Spinal cord (tissue), 10 donors: ENCODE data around the gene BCL7C. TPM values are rescaled to one million over a fixed set of nuclear protein-coding genes. Genes with fewer than 3 reads are reported as not detected.
"Not testable (repeated sequence)": the region's sequence is repeated elsewhere in the genome, so short reads cannot be mapped to it uniquely, and the experiment has no call there.

Experiments
- DNase-seq, 6 donors: peaks; one replicate each; pipeline versions ENCODE4 v3.0.0 to v3.0.0-alpha.2; 2013 to 2015; ENCODE audit warnings: low spot score in 6 of 6, low read depth in 4 of 6
- H3K27ac ChIP-seq: one replicate; pipeline ENCODE4 v1.5.1; 2013; ENCODE audit warnings: low read depth, low read length, control low read depth
- H3K27me3 ChIP-seq: one replicate; pipeline ENCODE4 v1.6.1; 2013; ENCODE audit warnings: low read length; ENCODE audit not compliant: control insufficient read depth, insufficient read depth
- H3K36me3 ChIP-seq: one replicate; pipeline ENCODE4 v1.6.1; 2013; ENCODE audit warnings: low read length; ENCODE audit not compliant: control insufficient read depth, insufficient read depth
- H3K4me1 ChIP-seq: one replicate; pipeline ENCODE4 v1.6.1; 2013; ENCODE audit warnings: low read length; ENCODE audit not compliant: control insufficient read depth, insufficient read depth
- H3K4me3 ChIP-seq: one replicate; pipeline ENCODE4 v1.5.1; 2013; ENCODE audit warnings: low read depth, low read length, control low read depth
- H3K9me3 ChIP-seq: one replicate; pipeline ENCODE4 v1.6.1; 2013; ENCODE audit warnings: low read length; ENCODE audit not compliant: control insufficient read depth, insufficient read depth
- WGBS: methylation state at CpG from one replicate; pipeline ENCODE4 v1.1.5; 2013; ENCODE audit warnings: missing lambda C conversion rate; ENCODE audit not compliant: insufficient coverage; 5-methylcytosine and 5-hydroxymethylcytosine counted together
- long read RNA-seq, 4 donors: transcript quantifications; one replicate each; lab custom pipeline, GENCODE V29; 2026
- polyA plus RNA-seq, 2 donors: library from polyadenylated mRNA; unstranded; fragments of 120-200 nt; gene quantifications; one replicate each; pipeline ENCODE4 v1.2.1, GENCODE V29; 2013; ENCODE audit not compliant: insufficient read length in 2 of 2
- total RNA-seq, 2 donors: library from RNA; depleted of rRNA in 1 of 2; stranded (reverse); fragments of 120-200 nt in 1 of 2; fragments of >200 nt in 1 of 2; gene quantifications; one replicate each; pipeline versions ENCODE4 v1.2.3 to v1.2.4, GENCODE V29; 2013 to 2014
- donor health status: healthy.

The BCL7C gene
- total RNA-seq, result 10 to 100 TPM; 27.0 to 71.7 TPM
- 10 to 100 TPM; 39.7 to 48.2 TPM for polyA plus RNA-seq
- long read RNA-seq, donor 1, transcript BCL7C-201 (6 exons, 1,740 nt), result major isoform, 28 of 40 reads
- long read RNA-seq, donor 1, partial matches to known transcripts, result 6 of 40 reads
- long read RNA-seq, donor 1, other reads (novel, unspliced or antisense), result 0 of 40 reads
- long read RNA-seq, donor 2, transcript BCL7C-201 (6 exons, 1,740 nt), result major isoform, 19 of 36 reads
- long read RNA-seq, donor 2, partial matches to known transcripts, result 15 of 36 reads
- long read RNA-seq, donor 2, other reads (novel, unspliced or antisense), result 0 of 36 reads
- long read RNA-seq, donor 3, transcript BCL7C-201 (6 exons, 1,740 nt), result major isoform, 27 of 43 reads
- long read RNA-seq, donor 3, partial matches to known transcripts, result 10 of 43 reads
- long read RNA-seq, donor 3, other reads (novel, unspliced or antisense), result 0 of 43 reads
- long read RNA-seq, donor 4, transcript BCL7C-203 (6 exons, 1,603 nt), result minor isoform, 7 of 164 reads
- long read RNA-seq, donor 4, transcript BCL7C-201 (6 exons, 1,740 nt), result major isoform, 103 of 164 reads
- long read RNA-seq, donor 4, partial matches to known transcripts, result 54 of 164 reads
- long read RNA-seq, donor 4, other reads (novel, unspliced or antisense), result 0 of 164 reads

DNA sequence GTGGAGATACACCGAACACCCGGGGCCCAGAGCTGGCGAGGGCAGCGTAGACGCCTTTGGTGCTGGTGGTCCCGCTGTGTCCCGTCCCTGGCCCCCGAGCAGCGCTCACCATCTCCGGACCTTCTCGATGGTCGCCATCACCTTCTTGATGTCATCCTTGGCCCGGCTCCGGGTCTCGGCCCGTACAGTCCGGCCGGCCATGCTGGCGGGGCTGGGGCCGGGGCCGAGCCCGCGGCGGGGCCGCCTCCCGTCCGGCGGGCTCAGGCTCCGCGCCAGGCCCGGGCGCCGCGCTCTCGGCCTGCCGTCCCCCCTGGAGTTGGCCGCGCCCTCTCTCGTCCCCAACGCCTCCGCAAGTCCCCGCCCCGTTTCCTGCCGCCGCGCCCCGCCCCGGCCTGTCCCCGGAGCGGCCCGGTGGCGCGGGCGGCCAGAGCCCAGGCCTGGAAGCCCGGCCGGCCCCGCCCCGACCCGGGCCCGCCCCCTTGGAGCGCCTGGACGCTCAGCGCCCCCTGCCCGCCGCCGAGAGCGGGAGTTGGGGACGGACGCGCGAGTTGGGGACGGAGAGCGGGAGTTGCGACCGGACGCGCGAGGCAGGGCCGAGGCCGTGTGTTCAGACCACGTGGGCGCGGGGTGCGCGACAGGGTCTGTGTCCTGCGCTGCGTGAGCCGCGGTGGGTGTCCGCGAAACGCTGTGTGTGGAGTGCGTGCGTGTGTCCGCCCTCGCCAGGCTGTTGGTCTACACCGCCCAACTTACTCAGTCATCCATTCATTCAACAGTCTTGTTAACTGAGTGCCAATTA lies at the start of gene BCL7C:
Gene BCL7C, minus strand, starts transcription at position 334 of the 796 bp plus-strand sequence. Its CDS starts 133 bp downstream, at position 201.
- whole genome bisulfite sequencing, result 0% methylated on average over 92 of the region's 97 CpGs

DNA sequence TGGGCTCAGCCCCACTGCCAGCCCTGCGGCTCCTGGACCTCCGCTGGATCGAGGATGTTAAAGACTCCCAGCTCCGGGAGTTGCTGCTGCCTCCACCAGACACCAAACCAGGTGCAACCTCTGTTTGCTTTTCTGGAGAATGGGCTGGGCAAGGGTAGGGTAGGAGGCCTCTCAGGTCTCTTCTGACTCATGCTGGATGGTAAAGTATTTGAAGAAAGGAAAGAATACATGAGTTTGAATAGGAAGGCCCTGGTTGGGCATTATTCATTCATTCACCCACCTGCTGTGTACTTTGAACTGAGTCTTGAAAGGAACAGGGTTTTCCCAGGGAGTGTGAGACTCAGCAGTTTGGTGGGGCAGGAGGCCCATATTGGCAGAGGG lies 48.5 kb upstream of the BCL7C start:
- Histone ChIP-seq H3K9me3 (no peaks in the 10 kb centered on the region), H3K4me3 (no peak overlapping the region), H3K36me3 (peaks cover 80% of the 10 kb centered on the region), H3K27ac (no peak overlapping the region), H3K4me1 (peaks cover 13% of the 10 kb centered on the region), H3K27me3 (no peaks in the 10 kb centered on the region)
- DNase-seq, result no peak
- 88% methylated on average over 3 of the region's 4 CpGs for WGBS

More for the DNA sequence above, at the start of gene BCL7C:
- Histone ChIP-seq H3K4me3 (peak within 1 kb of the TSS; percentile 80), H3K27me3 (no peaks in the 10 kb centered on the region), H3K4me1 (peaks cover 37% of the 10 kb centered on the region), H3K27ac (peak within 1 kb of the TSS; percentile 93), H3K9me3 (no peaks in the 10 kb centered on the region), H3K36me3 (peaks cover 36% of the 10 kb centered on the region)
- DNase-seq, result peak in 4 of 6 donors; percentile 59 to 95 (median 84)

DNA sequence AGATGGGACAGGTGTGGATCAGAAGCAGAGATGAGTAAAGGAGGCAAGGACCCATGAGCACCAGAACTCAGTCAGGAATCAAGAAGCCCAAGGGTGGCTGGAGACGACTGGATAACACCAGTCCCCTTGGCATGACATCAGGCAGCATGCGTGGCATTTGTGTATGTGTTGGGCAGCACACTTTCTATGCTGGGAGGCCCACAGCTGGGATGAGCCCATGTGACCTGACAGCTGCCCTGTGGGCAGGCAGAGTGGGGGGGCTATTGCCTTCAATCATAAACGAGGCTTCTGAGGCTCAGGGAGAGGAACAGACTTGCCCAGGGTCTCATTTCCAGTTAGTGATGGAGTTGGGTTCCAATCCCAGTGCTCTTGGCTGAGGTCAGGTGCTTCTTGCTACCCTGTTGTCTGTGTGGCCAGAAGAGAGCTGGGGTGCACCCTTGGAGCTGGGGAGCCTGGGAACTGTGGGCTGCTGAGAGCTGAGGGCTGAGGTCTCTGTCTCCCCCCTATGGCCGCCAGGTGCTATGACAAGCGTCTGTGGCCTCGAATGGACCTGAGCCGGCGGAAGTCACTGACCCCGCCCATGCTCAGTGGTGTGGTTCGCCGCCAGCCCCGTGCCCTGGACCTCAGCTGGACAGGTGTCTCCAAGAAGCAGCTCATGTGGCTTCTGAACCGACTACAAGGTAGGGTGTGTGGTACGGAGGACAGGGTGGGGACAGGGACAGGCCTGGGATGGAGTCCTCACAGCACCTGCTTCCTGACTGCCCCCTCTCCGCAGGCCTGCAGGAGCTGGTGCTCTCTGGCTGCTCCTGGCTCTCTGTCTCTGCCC lies 47.9 kb upstream of the BCL7C start:
- Histone ChIP-seq H3K27ac (no peak overlapping the region), H3K36me3 (peaks cover 81% of the 10 kb centered on the region), H3K27me3 (no peaks in the 10 kb centered on the region), H3K4me3 (no peak overlapping the region), H3K4me1 (peaks cover 8% of the 10 kb centered on the region), H3K9me3 (no peaks in the 10 kb centered on the region)
- DNase-seq, result peak in 2 of 6 donors; percentile 65 to 68
- 23% methylated on average over 15 of the region's 15 CpGs for WGBS

DNA sequence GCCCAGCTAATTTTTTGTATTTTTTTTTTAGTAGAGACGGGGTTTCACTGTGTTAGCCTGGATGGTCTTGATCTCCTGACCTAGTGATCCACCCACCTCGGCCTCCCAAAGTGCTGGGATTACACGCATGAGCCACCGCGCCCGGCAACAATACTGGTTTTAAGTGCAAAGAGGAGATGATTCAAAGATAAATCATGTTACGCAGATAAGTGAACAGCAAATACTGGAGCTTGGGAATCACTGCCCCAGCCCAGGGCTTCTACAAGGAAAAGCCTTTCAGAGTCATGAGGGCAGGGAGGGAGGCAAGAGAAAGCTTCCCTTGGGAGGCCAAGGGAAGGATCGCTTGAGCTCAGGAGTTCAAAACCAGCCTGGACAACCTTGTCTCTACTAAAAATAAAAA lies 45.7 kb upstream of the BCL7C start:
- H3K4me1 ChIP-seq, H3K4me3 ChIP-seq, DNase-seq, H3K27ac ChIP-seq, H3K9me3 ChIP-seq, H3K27me3 ChIP-seq: not testable (repeated sequence)
- 91% methylated on average over 6 of the region's 8 CpGs for WGBS
- H3K36me3 ChIP-seq, result peaks cover 91% of the 10 kb centered on the region

DNA sequence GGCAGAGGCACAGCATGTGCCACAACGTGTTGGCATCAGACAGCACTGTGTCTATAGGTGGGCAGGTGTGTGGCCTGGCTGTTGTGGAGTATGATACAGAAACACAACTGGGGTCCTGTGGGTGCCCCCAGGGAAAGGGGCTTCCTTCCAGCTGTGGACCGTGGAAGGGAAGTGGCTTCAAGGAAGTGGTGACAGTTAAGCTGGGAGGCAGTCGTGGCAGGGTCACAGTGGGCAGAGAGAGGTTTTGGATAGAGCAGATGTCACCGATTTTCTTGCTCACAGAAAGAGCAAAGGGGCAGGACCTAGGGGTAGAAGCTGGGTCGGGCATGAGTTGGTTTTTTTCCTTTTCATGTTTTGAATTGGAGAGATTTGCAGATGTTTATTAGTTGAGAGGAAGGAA lies 43.8 kb upstream of the BCL7C start:
- Histone ChIP-seq H3K4me3 (no peak overlapping the region), H3K27ac (no peak overlapping the region), H3K4me1 (peaks cover 8% of the 10 kb centered on the region), H3K36me3 (peaks cover 94% of the 10 kb centered on the region), H3K27me3 (no peaks in the 10 kb centered on the region), H3K9me3 (no peaks in the 10 kb centered on the region)
- no peak for DNase-seq
- 92% methylated on average over 5 of the region's 5 CpGs for WGBS

DNA sequence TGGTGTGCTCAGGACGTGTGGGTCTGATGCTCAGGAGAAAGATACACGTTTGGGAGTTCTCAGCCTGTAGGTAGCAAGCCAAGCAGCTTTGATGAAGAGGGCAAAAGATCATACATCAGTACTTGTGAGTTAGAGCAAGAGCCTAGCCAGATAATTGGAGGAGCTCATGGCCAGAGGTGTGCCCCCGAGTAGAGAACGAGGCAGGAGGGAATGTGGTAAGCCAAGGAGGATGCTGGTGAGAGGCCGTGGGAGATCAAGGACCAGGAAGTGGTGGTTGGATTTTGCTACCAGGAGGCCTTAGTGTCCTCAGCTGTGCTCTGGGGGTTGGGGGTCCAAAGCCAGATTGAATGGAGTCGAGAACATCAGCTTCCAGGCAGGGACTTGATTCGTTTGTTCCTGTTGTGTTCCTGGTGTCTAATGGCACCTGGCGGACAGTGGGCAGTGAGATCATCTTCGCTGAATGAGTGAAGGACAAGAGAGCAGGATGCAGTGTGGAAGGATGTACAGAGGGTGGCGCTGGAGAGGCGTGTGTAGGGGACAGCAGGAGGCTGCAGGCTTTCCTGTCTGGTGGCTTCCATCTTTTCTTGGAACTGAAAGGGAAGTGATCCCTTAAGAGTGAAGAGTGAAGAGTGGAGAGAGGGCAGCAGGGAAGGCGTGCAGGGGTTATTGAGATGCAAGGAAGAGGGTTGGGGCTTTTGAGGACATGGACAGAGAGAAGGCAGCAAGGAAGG lies 41.1 kb upstream of the BCL7C start:
- DNase-seq, result peak in 1 of 6 donors; percentile 36
- 67% methylated on average over 12 of the region's 12 CpGs for WGBS

DNA sequence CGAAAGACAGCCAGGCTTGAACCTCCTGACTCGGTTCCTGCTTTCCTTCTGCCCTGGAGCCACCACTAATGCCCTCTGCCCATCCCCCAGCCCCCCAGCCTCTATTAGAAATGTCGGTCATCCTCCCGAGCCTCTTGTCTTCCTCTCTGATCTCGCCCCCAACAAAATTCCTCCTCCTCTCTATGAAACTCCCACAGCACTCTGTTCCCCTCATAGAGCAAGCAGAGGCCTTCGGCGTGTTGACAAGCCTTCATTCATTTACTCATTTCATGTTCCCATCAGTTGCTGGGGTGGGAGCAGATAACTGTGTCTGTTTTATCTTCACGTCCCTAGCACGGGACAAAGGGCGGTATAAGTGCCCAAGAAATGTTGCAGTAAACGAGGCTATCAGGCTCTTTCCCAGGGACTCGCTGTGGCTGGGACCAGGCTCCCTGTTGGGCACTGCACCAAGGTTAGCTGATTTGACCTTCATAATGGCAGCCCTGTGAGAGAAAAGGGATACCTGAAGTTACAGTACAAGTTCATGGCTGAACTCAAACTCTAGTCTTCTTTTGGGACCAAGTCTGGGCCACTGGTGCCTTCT lies 37.3 kb upstream of the BCL7C start:
- Histone ChIP-seq H3K4me3 (no peak overlapping the region), H3K4me1 (peaks cover 15% of the 10 kb centered on the region), H3K27me3 (no peaks in the 10 kb centered on the region), H3K27ac (no peak overlapping the region), H3K9me3 (no peaks in the 10 kb centered on the region), H3K36me3 (peaks cover 96% of the 10 kb centered on the region)
- no peak for DNase-seq
- WGBS, result 77% methylated on average over 9 of the region's 12 CpGs

More for the DNA sequence above, 41.1 kb upstream of the BCL7C start:
- no peak overlapping the region for H3K27ac ChIP-seq
- H3K36me3 ChIP-seq, result peaks cover 94% of the 10 kb centered on the region
- no peaks in the 10 kb centered on the region for H3K4me1 ChIP-seq
- no peaks in the 10 kb centered on the region for H3K27me3 ChIP-seq
- H3K9me3 ChIP-seq, result no peaks in the 10 kb centered on the region
- no peak overlapping the region for H3K4me3 ChIP-seq

DNA sequence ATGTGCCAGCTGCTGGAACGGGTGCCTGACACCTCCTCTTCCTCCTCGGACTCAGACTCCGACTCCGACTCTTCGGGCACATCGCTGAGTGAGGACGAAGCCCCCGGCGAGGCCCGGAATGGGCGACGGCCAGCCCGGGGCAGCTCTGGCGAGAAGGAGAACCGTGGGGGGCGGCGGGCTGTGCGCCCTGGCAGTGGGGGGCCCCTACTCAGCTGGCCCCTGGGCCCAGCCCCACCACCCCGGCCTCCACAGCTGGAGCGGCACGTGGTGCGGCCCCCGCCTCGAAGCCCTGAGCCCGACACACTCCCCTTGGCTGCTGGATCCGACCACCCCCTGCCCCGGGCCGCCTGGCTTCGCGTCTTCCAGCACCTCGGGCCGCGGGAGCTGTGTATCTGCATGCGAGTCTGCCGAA lies 36.3 kb upstream of the BCL7C start:
- H3K27me3 ChIP-seq, result no peaks in the 10 kb centered on the region
- no peak overlapping the region for H3K4me3 ChIP-seq
- no peak for DNase-seq
- H3K27ac ChIP-seq, result no peak overlapping the region
- no peaks in the 10 kb centered on the region for H3K9me3 ChIP-seq
- 93% methylated on average over 28 of the region's 35 CpGs for WGBS
- H3K36me3 ChIP-seq, result peaks cover 96% of the 10 kb centered on the region
- H3K4me1 ChIP-seq, result peaks cover 21% of the 10 kb centered on the region
